Caco-2 (cell line): ENCODE data around the gene LMX1B. TPM values are rescaled to one million over a fixed set of nuclear protein-coding genes. Genes with fewer than 3 reads are reported as not detected.

Source experiments
- BruUV-seq: library from RNA; stranded (reverse); fragments of 400-500 nt; replicated peaks from 2 replicates; lab custom pipeline; 2021; lab: Mats Ljungman, UMichigan
- CTCF ChIA-PET: fragments of 300-600 bp; sonication (Branson Sonifier 250); formaldehyde crosslinking; loops from one replicate; lab custom pipeline; 2022; ENCODE audit warnings: antibody characterized with exemption; lab: Charles Lee
- POLR2A ChIA-PET: fragments of 300-600 bp; sonication (Branson Sonifier 250); formaldehyde crosslinking; loops from one replicate; lab custom pipeline; 2022; ENCODE audit warnings: antibody characterized with exemption; lab: Charles Lee
- DNase-seq, 2 experiments: peaks; one replicate each; pipeline versions ENCODE4 v3.0.0 to v3.0.0-alpha.2; 2020 to 2022
- H3K27me3 ChIP-seq: replicated peaks from 2 replicates; pipeline ENCODE4 v1.6.0; 2011; ENCODE audit warnings: low read length; ENCODE audit not compliant: control insufficient read depth, insufficient read depth
- H3K36me3 ChIP-seq: 2 replicates; pipeline ENCODE4 v1.5.1; 2011; ENCODE audit warnings: low read length; ENCODE audit not compliant: control insufficient read depth, insufficient read depth
- H3K4me1 ChIP-seq: fragments of 250-450 bp; sonication (Bioruptor Pico); 2 replicates; pipeline ENCODE4 v1.5.1; 2020; ENCODE audit warnings: mild to moderate bottlenecking
- H3K4me3 ChIP-seq: 2 replicates; pipeline ENCODE4 v1.5.1; 2011; ENCODE audit warnings: low read depth, mild to moderate bottlenecking, control low read depth, low read length
- H3K9me3 ChIP-seq: fragments of 250-450 bp; sonication (Bioruptor Pico); 2 replicates; pipeline ENCODE4 v1.5.1; 2020; ENCODE audit warnings: mild to moderate bottlenecking, moderate library complexity
- H3K27ac Mint-ChIP-seq: one replicate; pipeline ENCODE4 v1.8.0; 2022; ENCODE audit warnings: mixed read lengths; ENCODE audit not compliant: unreplicated experiment
- H3K27me3 Mint-ChIP-seq: one replicate; pipeline ENCODE4 v1.8.0; 2022; ENCODE audit warnings: mixed read lengths; ENCODE audit not compliant: insufficient read depth, unreplicated experiment
- H3K36me3 Mint-ChIP-seq: one replicate; pipeline ENCODE4 v1.8.0; 2022; ENCODE audit warnings: mild to moderate bottlenecking, mixed read lengths; ENCODE audit not compliant: insufficient read depth, unreplicated experiment
- H3K4me1 Mint-ChIP-seq: one replicate; pipeline ENCODE4 v1.8.0; 2022; ENCODE audit warnings: low read depth, mixed read lengths; ENCODE audit not compliant: unreplicated experiment
- H3K4me3 Mint-ChIP-seq: one replicate; pipeline ENCODE4 v1.8.0; 2022; ENCODE audit warnings: mild to moderate bottlenecking, moderate library complexity, mixed read lengths; ENCODE audit not compliant: unreplicated experiment
- H3K9me3 Mint-ChIP-seq: one replicate; pipeline ENCODE4 v1.8.0; 2022; ENCODE audit warnings: mixed read lengths; ENCODE audit not compliant: unreplicated experiment
- CTCF ChIP-seq, 2 experiments: fragments of 200-600 bp in 1 of 2; IDR thresholded peaks; 1 replicate in 1 of 2; 2 replicates in 1 of 2; pipeline versions ENCODE4 v1.5.1 to v1.8.0; 2011 to 2022; ENCODE audit warnings: antibody characterized with exemption in 1 of 2, control low read depth in 1 of 2, inconsistent platforms in 1 of 2, low read depth in 1 of 2, low read length in 1 of 2, mild to moderate bottlenecking in 1 of 2, moderate library complexity in 1 of 2; ENCODE audit not compliant: insufficient read depth in 1 of 2, severe bottlenecking in 1 of 2, unreplicated experiment in 1 of 2
- intact Hi-C: fragments of 100-400 bp; cut with micrococcal nuclease; formaldehyde crosslinking; loops from one replicate; pipeline ENCODE4 v1.10.0; 2022; ENCODE audit not compliant: unreplicated experiment
- total RNA-seq: library from RNA; stranded (reverse); gene quantifications from 2 replicates; pipeline ENCODE4 v1.2.3, GENCODE V29; 2022

The LMX1B gene
- total RNA-seq, 1 experiment from 2014 or later, result 17.0 TPM

- no peak for TF ChIP-seq CTCF (IDR thresholded peaks at IDR 0.05; ENCODE audit: insufficient read depth in 1 of 2, low read depth in 1 of 2, low read length in 1 of 2, severe bottlenecking in 1 of 2, unreplicated experiment in 1 of 2)
- Mint-ChIP-seq H3K4me3 (no peak overlapping the region), H3K36me3 (no peaks in the 10 kb centered on the region), H3K4me1 (peaks cover 12% of the 10 kb centered on the region), H3K27me3 (no peaks in the 10 kb centered on the region), H3K27ac (no peak overlapping the region), H3K9me3 (no peaks in the 10 kb centered on the region)
- Histone ChIP-seq H3K27me3 (no peaks in the 10 kb centered on the region), H3K36me3 (no peaks in the 10 kb centered on the region), H3K4me1 (peaks cover 38% of the 10 kb centered on the region), H3K9me3 (no peaks in the 10 kb centered on the region), H3K4me3 (no peak overlapping the region)
- intact Hi-C loops, result no loop called here
- ChIA-PET CTCF (no interaction called here), POLR2A (no interaction called here)
- BruUV-seq, result no TSS peak
- DNase-seq, result no peak
Observed at GRCh38 chr9:126669108-126669507, 55.4 kb downstream of the LMX1B start.

DNA sequence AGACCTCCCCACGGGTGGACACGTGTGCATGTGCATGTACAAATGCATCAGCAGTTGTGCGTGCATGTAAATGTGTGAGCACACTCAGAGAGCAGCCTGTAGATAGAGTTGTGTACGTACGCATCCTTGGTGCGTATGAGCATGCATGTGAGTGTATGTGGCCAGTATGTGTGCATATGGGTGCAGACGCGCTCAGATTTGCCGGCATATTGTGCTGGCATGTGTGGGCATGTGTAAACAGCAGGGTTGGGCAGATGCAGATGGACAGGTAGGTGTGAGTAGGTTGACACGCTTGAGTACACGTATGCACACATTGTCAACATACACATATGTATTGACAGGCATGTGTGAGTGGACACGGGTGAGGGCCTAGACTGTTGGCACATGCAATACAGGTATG, 56.5 kb downstream of the LMX1B start:
- ChIA-PET CTCF (no interaction called here), POLR2A (no interaction called here)
- no peaks in the 10 kb centered on the region for H3K36me3 ChIP-seq
- intact Hi-C loops, result no loop called here
- no peak for DNase-seq
- no peak for TF ChIP-seq CTCF (IDR thresholded peaks at IDR 0.05; ENCODE audit: insufficient read depth in 1 of 2, low read depth in 1 of 2, low read length in 1 of 2, severe bottlenecking in 1 of 2, unreplicated experiment in 1 of 2)
- BruUV-seq, result no TSS peak
- no peaks in the 10 kb centered on the region for H3K9me3 ChIP-seq
- Mint-ChIP-seq H3K4me3 (no peak overlapping the region), H3K36me3 (no peaks in the 10 kb centered on the region), H3K27ac (no peak overlapping the region), H3K27me3 (no peaks in the 10 kb centered on the region), H3K4me1 (peaks cover 21% of the 10 kb centered on the region), H3K9me3 (no peaks in the 10 kb centered on the region)
- H3K27me3 ChIP-seq, result no peaks in the 10 kb centered on the region
- H3K4me1 ChIP-seq, result peaks cover 37% of the 10 kb centered on the region
- H3K4me3 ChIP-seq, result no peak overlapping the region

DNA sequence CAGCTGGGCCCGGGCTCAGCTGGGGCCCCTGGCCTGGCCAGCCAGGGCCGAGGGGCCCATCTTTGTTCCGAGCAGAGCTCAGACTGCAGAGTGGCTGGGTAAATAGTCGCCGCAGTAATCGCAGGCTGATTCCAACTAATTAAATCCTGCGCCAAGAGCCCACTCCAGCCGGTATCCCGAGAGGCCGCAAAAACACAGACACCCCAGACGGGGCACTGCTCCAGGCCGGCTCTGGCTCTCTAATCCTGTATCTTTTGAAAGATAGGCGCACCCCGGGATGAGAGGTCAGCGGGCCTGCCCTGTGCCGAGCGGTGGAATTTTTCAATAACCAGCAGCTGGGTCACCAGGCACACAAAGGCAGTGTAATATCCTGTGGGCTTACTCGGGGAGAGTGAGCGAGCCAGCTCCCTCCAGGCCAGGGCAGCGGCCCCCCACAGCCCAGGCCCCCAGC, 57.7 kb downstream of the LMX1B start:
- H3K4me3 ChIP-seq, result no peak overlapping the region
- no peaks in the 10 kb centered on the region for H3K27me3 ChIP-seq
- H3K36me3 ChIP-seq, result no peaks in the 10 kb centered on the region
- no peaks in the 10 kb centered on the region for H3K36me3 Mint-ChIP-seq
- H3K4me1 ChIP-seq, result peaks cover 37% of the 10 kb centered on the region
- no peaks in the 10 kb centered on the region for H3K9me3 ChIP-seq
- intact Hi-C loops, result no loop called here
- ChIA-PET POLR2A (no interaction called here), CTCF (interaction anchor here (1.1 kb wide), 1 partner anchor 19 kb away, joined by 4 read pairs; no protein-coding TSS in a partner anchor)
- DNase-seq, result no peak
- no TSS peak for BruUV-seq
- H3K4me1 Mint-ChIP-seq, result peaks cover 28% of the 10 kb centered on the region
- no peak for TF ChIP-seq CTCF (IDR thresholded peaks at IDR 0.05; ENCODE audit: insufficient read depth in 1 of 2, low read depth in 1 of 2, low read length in 1 of 2, severe bottlenecking in 1 of 2, unreplicated experiment in 1 of 2)
- H3K9me3 Mint-ChIP-seq, result no peaks in the 10 kb centered on the region
- H3K4me3 Mint-ChIP-seq, result no peak overlapping the region
- H3K27me3 Mint-ChIP-seq, result no peaks in the 10 kb centered on the region
- no peak overlapping the region for H3K27ac Mint-ChIP-seq
